ENCODE data around the gene PRKN. TPM values are rescaled to one million over a fixed set of nuclear protein-coding genes. Genes with fewer than 3 reads are reported as not detected.

Gene PRKN
- total RNA-seq, 2 donors from 2014 or later, result 3.3 to 4.8 TPM

- Mint-ChIP-seq H3K9me3 (no peaks in the 10 kb centered on the region), H3K4me3 (no peak overlapping the region), H3K4me1 (no peaks in the 10 kb centered on the region), H3K27me3 (ENCODE audit: insufficient read depth) (peaks cover 2% of the 10 kb centered on the region), H3K27ac (no peak overlapping the region), H3K36me3 (ENCODE audit: low read depth) (no peaks in the 10 kb centered on the region)
- Histone ChIP-seq H3K36me3 (ENCODE audit: control insufficient read depth, insufficient read depth, low read length) (no peaks in the 10 kb centered on the region), H3K4me1 (ENCODE audit: control insufficient read depth, insufficient read depth, low read length) (no peaks in the 10 kb centered on the region), H3K4me3 (ENCODE audit: low read length) (no peak overlapping the region), H3K9ac (ENCODE audit: extremely low read depth, low read length, poor library complexity, severe bottlenecking) (no peak overlapping the region), H3K27ac (ENCODE audit: low read depth, low read length) (no peak overlapping the region), H3K9me3 (ENCODE audit: control insufficient read depth, low read length) (no peaks in the 10 kb centered on the region), H3K27me3 (ENCODE audit: control insufficient read depth, insufficient read depth, low read length, poor library complexity, severe bottlenecking) (no peaks in the 10 kb centered on the region)
- DNase-seq, result no peak
- no peak for TF ChIP-seq CTCF (conservative IDR thresholded peaks at IDR 0.05)
- WGBS, 2 experiments (ENCODE audit: insufficient coverage in 1 of 2, insufficient read length in 1 of 2), result 93 to 100% methylated on average over 1 to 2 of the region's 2 CpGs
Measured at GRCh38 chr6:161809971-161810370, 917.6 kb downstream of the PRKN start.

GRCh38 chr6:161804838-161805237 lies 922.7 kb downstream of the PRKN start:
- Mint-ChIP-seq H3K36me3 (ENCODE audit: low read depth) (no peaks in the 10 kb centered on the region), H3K27me3 (ENCODE audit: insufficient read depth) (peaks cover 2% of the 10 kb centered on the region), H3K4me1 (no peaks in the 10 kb centered on the region), H3K4me3 (no peak overlapping the region), H3K9me3 (no peaks in the 10 kb centered on the region), H3K27ac (no peak overlapping the region)
- TF ChIP-seq CTCF (conservative IDR thresholded peaks at IDR 0.05), result no peak
- Histone ChIP-seq H3K36me3 (ENCODE audit: control insufficient read depth, insufficient read depth, low read length) (no peaks in the 10 kb centered on the region), H3K4me3 (ENCODE audit: low read length) (no peak overlapping the region), H3K27ac (ENCODE audit: low read depth, low read length) (no peak overlapping the region), H3K4me1 (ENCODE audit: control insufficient read depth, insufficient read depth, low read length) (no peaks in the 10 kb centered on the region), H3K27me3 (ENCODE audit: control insufficient read depth, insufficient read depth, low read length, poor library complexity, severe bottlenecking) (no peaks in the 10 kb centered on the region), H3K9me3 (ENCODE audit: control insufficient read depth, low read length) (no peaks in the 10 kb centered on the region), H3K9ac (ENCODE audit: extremely low read depth, low read length, poor library complexity, severe bottlenecking) (no peak overlapping the region)
- DNase-seq, result no peak
- WGBS, 2 experiments (ENCODE audit: insufficient coverage in 1 of 2, insufficient read length in 1 of 2), result 100% methylated on average over 1 of the region's 1 CpG

GRCh38 chr6:161803131-161803530 lies 924.4 kb downstream of the PRKN start:
- Mint-ChIP-seq H3K9me3 (no peaks in the 10 kb centered on the region), H3K27ac (no peak overlapping the region), H3K36me3 (ENCODE audit: low read depth) (no peaks in the 10 kb centered on the region), H3K4me1 (peaks cover 3% of the 10 kb centered on the region), H3K4me3 (no peak overlapping the region), H3K27me3 (ENCODE audit: insufficient read depth) (peaks cover 2% of the 10 kb centered on the region)
- Histone ChIP-seq H3K4me1 (ENCODE audit: control insufficient read depth, insufficient read depth, low read length) (no peaks in the 10 kb centered on the region), H3K27me3 (ENCODE audit: control insufficient read depth, insufficient read depth, low read length, poor library complexity, severe bottlenecking) (no peaks in the 10 kb centered on the region), H3K9me3 (ENCODE audit: control insufficient read depth, low read length) (no peaks in the 10 kb centered on the region), H3K36me3 (ENCODE audit: control insufficient read depth, insufficient read depth, low read length) (no peaks in the 10 kb centered on the region), H3K4me3 (ENCODE audit: low read length) (no peak overlapping the region), H3K9ac (ENCODE audit: extremely low read depth, low read length, poor library complexity, severe bottlenecking) (no peak overlapping the region), H3K27ac (ENCODE audit: low read depth, low read length) (no peak overlapping the region)
- no peak for DNase-seq
- no peak for TF ChIP-seq CTCF (conservative IDR thresholded peaks at IDR 0.05)
- 90 to 100% methylated on average over 1 to 3 of the region's 3 CpGs for WGBS, 2 experiments (ENCODE audit: insufficient coverage in 1 of 2, insufficient read length in 1 of 2)

Measured in endodermal cell (in vitro differentiated cells).